HepG2 (cell line): Measurements from ENCODE around the gene CD7. TPM values are rescaled to one million over a fixed set of nuclear protein-coding genes. Genes with fewer than 3 reads are reported as not detected.

Experiments
- DNMT3B ChIP-seq: conservative IDR thresholded peaks from 2 replicates; pipeline ENCODE4 v1.6.1; 2016; ENCODE audit warnings: missing biosample characterization, control low read depth
- HINFP ChIP-seq: sonication (generic); formaldehyde crosslinking; IDR thresholded peaks from 2 replicates; pipeline ENCODE4 v1.4.0; 2020; ENCODE audit warnings: low read depth, mild to moderate bottlenecking, missing genetic modification reagents
- HMGXB3 ChIP-seq: sonication (generic); formaldehyde crosslinking; IDR thresholded peaks from 2 replicates; pipeline ENCODE4 v1.4.0; 2020; ENCODE audit warnings: missing genetic modification reagents, borderline replicate concordance
- ISL2 ChIP-seq: sonication (generic); formaldehyde crosslinking; IDR thresholded peaks from 2 replicates; pipeline ENCODE4 v1.5.0; 2020; ENCODE audit warnings: missing genetic modification reagents
- KLF15 ChIP-seq: sonication (generic); formaldehyde crosslinking; IDR thresholded peaks from 2 replicates; pipeline ENCODE4 v1.8.1; 2023; ENCODE audit warnings: borderline replicate concordance, mild to moderate bottlenecking, inconsistent platforms, missing genetic modification reagents, mixed read lengths
- MEF2D ChIP-seq: sonication (generic); formaldehyde crosslinking; IDR thresholded peaks from 2 replicates; pipeline ENCODE4 v1.5.1; 2020; ENCODE audit warnings: mild to moderate bottlenecking, missing genetic modification reagents
- NR0B2 ChIP-seq: sonication (generic); formaldehyde crosslinking; IDR thresholded peaks from 2 replicates; pipeline ENCODE4 v1.4.0; 2020; ENCODE audit warnings: mild to moderate bottlenecking, missing genetic modification reagents
- NR2C2 ChIP-seq: sonication (generic); formaldehyde crosslinking; IDR thresholded peaks from 2 replicates; pipeline ENCODE4 v1.4.0; 2020; ENCODE audit warnings: missing genetic modification reagents, mild to moderate bottlenecking, moderate library complexity, borderline replicate concordance
- PHB2 ChIP-seq: fragments of 450-650 bp; IDR thresholded peaks from 2 replicates; pipeline ENCODE4 v1.6.1; 2018; ENCODE audit not compliant: partially characterized antibody
- PLRG1 ChIP-seq: fragments of 450-650 bp; conservative IDR thresholded peaks from 2 replicates; pipeline ENCODE4 v1.6.1; 2016
- RFXAP ChIP-seq: sonication (generic); formaldehyde crosslinking; IDR thresholded peaks from 2 replicates; pipeline ENCODE4 v1.4.0; 2020; ENCODE audit warnings: missing genetic modification reagents, borderline replicate concordance
- SIX1 ChIP-seq: sonication (generic); formaldehyde crosslinking; IDR thresholded peaks from 2 replicates; pipeline ENCODE4 v1.4.0; 2020; ENCODE audit warnings: missing genetic modification reagents, borderline replicate concordance
- THRA ChIP-seq: sonication (generic); formaldehyde crosslinking; IDR thresholded peaks from 2 replicates; pipeline ENCODE4 v1.4.0; 2020; ENCODE audit warnings: missing genetic modification reagents, borderline replicate concordance
- ZNF547 ChIP-seq: sonication (generic); formaldehyde crosslinking; IDR thresholded peaks from 2 replicates; pipeline ENCODE4 v1.5.1; 2020; ENCODE audit warnings: mild to moderate bottlenecking, missing genetic modification reagents
- polyA plus RNA-seq, 8 experiments: library from polyadenylated mRNA; depleted of rRNA in 3 of 8; stranded (reverse) in 7 of 8; unstranded in 1 of 8; fragments of >200 nt; fragmentation: Illumina TruSeq in 4 of 8; extraction: Trizol in 4 of 8; gene quantifications; 2 replicates each; pipeline versions ENCODE4 v1.2.1 to v1.2.3, GENCODE V29; 2011 to 2016; ENCODE audit warnings: low read depth in 4 of 8, missing spikeins in 1 of 8, mixed read lengths in 1 of 8; ENCODE audit not compliant: insufficient read depth in 1 of 8
- total RNA-seq, 5 experiments: library from RNA; depleted of rRNA; stranded (reverse); fragments of >200 nt; fragmentation: Illumina TruSeq; extraction: Trizol; gene quantifications; 2 replicates each; pipeline ENCODE4 v1.2.3, GENCODE V29; 2016; ENCODE audit warnings: low read depth in 1 of 5
- TF ChIP-seq, protein P1 (sequence below): sonication (generic); formaldehyde crosslinking; IDR thresholded peaks from 2 replicates; pipeline ENCODE4 v1.5.1; 2020; ENCODE audit warnings: mild to moderate bottlenecking, missing genetic modification reagents, borderline replicate concordance

The CD7 gene
- total and polyA plus RNA-seq, 2 of the 13 experiments (the other 11 are each of a cell fraction or from before 2014, with no cell fraction given), result 67.6 to 76.4 TPM

- TF ChIP-seq, protein P1, sequence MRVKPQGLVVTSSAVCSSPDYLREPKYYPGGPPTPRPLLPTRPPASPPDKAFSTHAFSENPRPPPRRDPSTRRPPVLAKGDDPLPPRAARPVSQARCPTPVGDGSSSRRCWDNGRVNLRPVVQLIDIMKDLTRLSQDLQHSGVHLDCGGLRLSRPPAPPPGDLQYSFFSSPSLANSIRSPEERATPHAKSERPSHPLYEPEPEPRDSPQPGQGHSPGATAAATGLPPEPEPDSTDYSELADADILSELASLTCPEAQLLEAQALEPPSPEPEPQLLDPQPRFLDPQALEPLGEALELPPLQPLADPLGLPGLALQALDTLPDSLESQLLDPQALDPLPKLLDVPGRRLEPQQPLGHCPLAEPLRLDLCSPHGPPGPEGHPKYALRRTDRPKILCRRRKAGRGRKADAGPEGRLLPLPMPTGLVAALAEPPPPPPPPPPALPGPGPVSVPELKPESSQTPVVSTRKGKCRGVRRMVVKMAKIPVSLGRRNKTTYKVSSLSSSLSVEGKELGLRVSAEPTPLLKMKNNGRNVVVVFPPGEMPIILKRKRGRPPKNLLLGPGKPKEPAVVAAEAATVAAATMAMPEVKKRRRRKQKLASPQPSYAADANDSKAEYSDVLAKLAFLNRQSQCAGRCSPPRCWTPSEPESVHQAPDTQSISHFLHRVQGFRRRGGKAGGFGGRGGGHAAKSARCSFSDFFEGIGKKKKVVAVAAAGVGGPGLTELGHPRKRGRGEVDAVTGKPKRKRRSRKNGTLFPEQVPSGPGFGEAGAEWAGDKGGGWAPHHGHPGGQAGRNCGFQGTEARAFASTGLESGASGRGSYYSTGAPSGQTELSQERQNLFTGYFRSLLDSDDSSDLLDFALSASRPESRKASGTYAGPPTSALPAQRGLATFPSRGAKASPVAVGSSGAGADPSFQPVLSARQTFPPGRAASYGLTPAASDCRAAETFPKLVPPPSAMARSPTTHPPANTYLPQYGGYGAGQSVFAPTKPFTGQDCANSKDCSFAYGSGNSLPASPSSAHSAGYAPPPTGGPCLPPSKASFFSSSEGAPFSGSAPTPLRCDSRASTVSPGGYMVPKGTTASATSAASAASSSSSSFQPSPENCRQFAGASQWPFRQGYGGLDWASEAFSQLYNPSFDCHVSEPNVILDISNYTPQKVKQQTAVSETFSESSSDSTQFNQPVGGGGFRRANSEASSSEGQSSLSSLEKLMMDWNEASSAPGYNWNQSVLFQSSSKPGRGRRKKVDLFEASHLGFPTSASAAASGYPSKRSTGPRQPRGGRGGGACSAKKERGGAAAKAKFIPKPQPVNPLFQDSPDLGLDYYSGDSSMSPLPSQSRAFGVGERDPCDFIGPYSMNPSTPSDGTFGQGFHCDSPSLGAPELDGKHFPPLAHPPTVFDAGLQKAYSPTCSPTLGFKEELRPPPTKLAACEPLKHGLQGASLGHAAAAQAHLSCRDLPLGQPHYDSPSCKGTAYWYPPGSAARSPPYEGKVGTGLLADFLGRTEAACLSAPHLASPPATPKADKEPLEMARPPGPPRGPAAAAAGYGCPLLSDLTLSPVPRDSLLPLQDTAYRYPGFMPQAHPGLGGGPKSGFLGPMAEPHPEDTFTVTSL, result 0 out of 2 replicates have a peak, but pooled peaks have one; percentile 37
- no peak for TF ChIP-seq ISL2 (CRISPR knock-in tag)
- TF ChIP-seq NR2C2 (CRISPR knock-in tag), result no peak
- TF ChIP-seq HINFP (CRISPR knock-in tag), result peak; percentile 52; the same call in 1 of the 2 replicates
- TF ChIP-seq RFXAP (CRISPR knock-in tag), result peak; percentile 54; the same call in 1 of the 2 replicates
- TF ChIP-seq SIX1, result 0 out of 2 replicates have a peak, but pooled peaks have one; percentile 25
- no peak; the same call in 1 of the 2 replicates for TF ChIP-seq ZNF547 (CRISPR knock-in tag)
- TF ChIP-seq HMGXB3, result 0 out of 2 replicates have a peak, but pooled peaks have one; percentile 51
- TF ChIP-seq MEF2D (CRISPR knock-in tag), result peak; percentile 75
- no peak for TF ChIP-seq PHB2
- TF ChIP-seq DNMT3B, result no peak
- TF ChIP-seq THRA, result peak; percentile 38; the same call in 1 of the 2 replicates
- TF ChIP-seq PLRG1, result no peak
- no peak for TF ChIP-seq KLF15 (CRISPR knock-in tag)
- TF ChIP-seq NR0B2 (CRISPR knock-in tag), result no peak
Measured at GRCh38 chr17:82320140-82320840, 2.9 kb upstream of the CD7 start (continued).
